ENCODE data around the gene FOCAD.
A peak's percentile ranks its signal among the peaks of the same experiment; 100 is the strongest.

The FOCAD gene

GRCh38 chr9:21029661-21030060 is 345.6 kb downstream of the FOCAD start:
- in situ Hi-C loops (cut with MboI; ENCODE audit: low pct_unique_long_range_greater_than_20kb, low sequenced_read_pairs), result loop anchor here (25.0 kb wide), 1 partner anchor 92 kb away; no protein-coding TSS in a partner anchor
- DNase-seq, result no peak

GRCh38 chr9:21030389-21031035 is 346.5 kb downstream of the FOCAD start:
- in situ Hi-C loops (cut with MboI; ENCODE audit: low pct_unique_long_range_greater_than_20kb, low sequenced_read_pairs), result loop anchor here (25.0 kb wide), 1 partner anchor 93 kb away; no protein-coding TSS in a partner anchor

GRCh38 chr9:21031091-21031807 is 347.2 kb downstream of the FOCAD start, which contains the start of gene HACD4:
Gene HACD4, minus strand, starts transcription at chr9:21031640. Its CDS starts 50 bp downstream, at chr9:21031590.
- in situ Hi-C loops (cut with MboI; ENCODE audit: low pct_unique_long_range_greater_than_20kb, low sequenced_read_pairs), result loop anchor here (25.0 kb wide), 1 partner anchor 94 kb away; no protein-coding TSS in a partner anchor
- DNase-seq, result peak; percentile 82

More at GRCh38 chr9:21030389-21031035, 346.5 kb downstream of the FOCAD start:
- DNase-seq, result peak; percentile 85

- no peak for DNase-seq
Measured at GRCh38 chr9:21031808-21032183, 347.7 kb downstream of the FOCAD start.

GRCh38 chr9:21037278-21037677 is 353.2 kb downstream of the FOCAD start:
- in situ Hi-C loops (cut with MboI; ENCODE audit: low pct_unique_long_range_greater_than_20kb, low sequenced_read_pairs), result loop anchor here (25.0 kb wide), 1 partner anchor 100 kb away; no protein-coding TSS in a partner anchor
- no peak for DNase-seq

More at GRCh38 chr9:21031808-21032183, 347.7 kb downstream of the FOCAD start:
- in situ Hi-C loops (cut with MboI; ENCODE audit: low pct_unique_long_range_greater_than_20kb, low sequenced_read_pairs), result loop anchor here (25.0 kb wide), 1 partner anchor 94 kb away; no protein-coding TSS in a partner anchor

- in situ Hi-C loops (cut with MboI; ENCODE audit: low pct_unique_long_range_greater_than_20kb, low sequenced_read_pairs), result loop anchor here (25.0 kb wide), 1 partner anchor 102 kb away; no protein-coding TSS in a partner anchor
- DNase-seq, result no peak
Measured at GRCh38 chr9:21039302-21039701, 355.2 kb downstream of the FOCAD start.

- no peak for DNase-seq
- in situ Hi-C loops (cut with MboI; ENCODE audit: low pct_unique_long_range_greater_than_20kb, low sequenced_read_pairs), result loop anchor here (25.0 kb wide), 1 partner anchor 105 kb away; no protein-coding TSS in a partner anchor
Measured at GRCh38 chr9:21042466-21042865, 358.4 kb downstream of the FOCAD start.

- no peak for DNase-seq
- in situ Hi-C loops (cut with MboI; ENCODE audit: low pct_unique_long_range_greater_than_20kb, low sequenced_read_pairs), result loop anchor here (25.0 kb wide), 1 partner anchor 107 kb away; no protein-coding TSS in a partner anchor
Measured at GRCh38 chr9:21043841-21044240, 359.8 kb downstream of the FOCAD start.
